GM18507 (cell line): ENCODE data around the gene NRP1.

Experiments used
- DNase-seq: peaks from one replicate; pipeline ENCODE4 v3.0.0; 2011; ENCODE audit warnings: low read depth; ENCODE audit not compliant: insufficient read length; ENCODE audit errors: extremely low spot score
- FAIRE-seq: peaks from 2 replicates; lab custom pipeline; 2011; peaks lifted over from hg19 to GRCh38; lab: Jason Lieb, UNC

Gene NRP1

DNA sequence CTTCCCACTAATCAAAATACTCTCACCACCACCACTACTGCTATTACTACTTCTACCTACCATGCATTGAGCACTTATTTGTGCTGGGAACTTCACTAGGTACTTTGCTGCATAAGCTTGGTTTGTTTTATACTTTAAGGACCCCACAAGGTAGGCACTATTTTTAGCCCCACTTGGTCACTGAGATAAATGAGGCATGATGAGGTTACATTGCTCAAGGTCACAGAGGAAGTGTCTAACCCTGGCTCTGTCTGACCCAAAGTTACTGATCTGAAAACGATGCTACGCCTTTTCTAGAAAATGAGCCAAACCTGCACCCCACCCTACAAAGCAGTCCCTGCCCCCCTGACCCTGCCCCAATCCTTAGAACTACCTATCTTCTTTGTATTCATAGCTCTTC, 35.6 kb downstream of the NRP1 start:
- FAIRE-seq (no peak), DNase-seq (no peak)

GRCh38 chr10:33298110-33298509, 36.4 kb downstream of the NRP1 start:
- no peak for FAIRE-seq

DNA sequence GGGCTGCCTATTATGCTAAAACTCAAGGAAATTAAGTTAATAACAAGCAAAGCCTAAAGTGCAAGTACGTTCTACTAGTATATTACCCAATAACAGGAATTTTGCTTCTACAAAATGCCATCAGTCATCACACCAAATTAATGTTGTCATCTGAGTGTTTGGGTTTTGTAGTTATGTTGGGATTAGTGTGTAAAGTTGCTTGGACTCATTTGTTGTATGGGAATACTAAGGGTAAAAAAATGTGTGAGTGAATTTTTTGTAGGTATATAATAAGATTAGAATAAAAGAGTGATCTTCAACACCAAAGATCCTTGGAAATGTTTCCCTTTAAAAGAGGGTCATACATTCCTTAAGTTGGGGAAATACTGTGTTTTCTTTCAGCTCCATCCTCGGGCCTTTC, 38.6 kb downstream of the NRP1 start:
- DNase-seq (no peak), FAIRE-seq (no peak)

More at GRCh38 chr10:33298110-33298509, 36.4 kb downstream of the NRP1 start:
- no peak for DNase-seq

GRCh38 chr10:33293531-33294170, 40.8 kb downstream of the NRP1 start:
- FAIRE-seq (no peak), DNase-seq (no peak)

- FAIRE-seq: no peak
- no peak for DNase-seq
Measured at GRCh38 chr10:33293076-33293475, 41.4 kb downstream of the NRP1 start.

GRCh38 chr10:33291053-33291592, 43.3 kb downstream of the NRP1 start:
- DNase-seq: no peak
- no peak for FAIRE-seq

GRCh38 chr10:33290321-33291052, 44.0 kb downstream of the NRP1 start:
- FAIRE-seq (no peak), DNase-seq (no peak)

- FAIRE-seq: no peak
- no peak for DNase-seq
Measured at GRCh38 chr10:33289776-33290175, 44.7 kb downstream of the NRP1 start.

DNA sequence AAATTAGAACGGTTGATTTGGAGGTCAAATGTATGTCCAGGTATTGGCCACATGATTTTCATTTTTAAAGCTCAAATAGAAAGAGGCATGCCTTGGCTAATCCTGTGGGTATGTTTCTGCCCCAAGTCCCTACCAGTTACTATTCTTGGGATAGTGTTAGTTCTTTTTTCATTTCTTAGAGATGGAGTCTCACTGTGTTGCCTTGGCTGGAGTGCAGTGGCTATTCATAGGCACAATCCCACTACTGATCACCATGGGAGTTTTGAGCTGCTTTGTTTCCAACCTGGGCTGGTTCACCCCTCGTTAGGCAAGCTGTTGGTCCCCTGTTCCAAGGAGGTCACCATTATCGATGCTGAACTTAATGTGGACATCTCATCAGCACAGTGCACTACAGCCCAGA, 46.3 kb downstream of the NRP1 start:
- DNase-seq (no peak), FAIRE-seq (no peak)

DNA sequence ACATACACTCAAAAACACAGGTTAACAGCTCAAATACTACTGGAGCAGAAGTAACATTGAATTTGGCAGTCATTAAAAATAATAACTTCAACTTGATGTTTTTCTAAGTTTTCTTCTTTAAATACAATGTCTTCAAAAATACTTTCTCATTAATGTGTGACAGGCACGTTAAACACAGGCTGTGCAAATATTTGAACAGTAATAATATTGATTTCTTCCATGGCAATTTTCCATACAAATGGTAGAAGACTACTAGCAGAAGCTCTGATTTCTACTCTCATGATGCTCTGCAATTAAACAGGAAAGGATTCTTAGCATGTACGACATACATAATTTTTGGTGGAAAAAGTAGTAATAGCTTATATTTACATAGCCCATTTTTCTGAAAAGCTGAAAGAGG, 47.4 kb downstream of the NRP1 start:
- DNase-seq: no peak
- no peak for FAIRE-seq

DNA sequence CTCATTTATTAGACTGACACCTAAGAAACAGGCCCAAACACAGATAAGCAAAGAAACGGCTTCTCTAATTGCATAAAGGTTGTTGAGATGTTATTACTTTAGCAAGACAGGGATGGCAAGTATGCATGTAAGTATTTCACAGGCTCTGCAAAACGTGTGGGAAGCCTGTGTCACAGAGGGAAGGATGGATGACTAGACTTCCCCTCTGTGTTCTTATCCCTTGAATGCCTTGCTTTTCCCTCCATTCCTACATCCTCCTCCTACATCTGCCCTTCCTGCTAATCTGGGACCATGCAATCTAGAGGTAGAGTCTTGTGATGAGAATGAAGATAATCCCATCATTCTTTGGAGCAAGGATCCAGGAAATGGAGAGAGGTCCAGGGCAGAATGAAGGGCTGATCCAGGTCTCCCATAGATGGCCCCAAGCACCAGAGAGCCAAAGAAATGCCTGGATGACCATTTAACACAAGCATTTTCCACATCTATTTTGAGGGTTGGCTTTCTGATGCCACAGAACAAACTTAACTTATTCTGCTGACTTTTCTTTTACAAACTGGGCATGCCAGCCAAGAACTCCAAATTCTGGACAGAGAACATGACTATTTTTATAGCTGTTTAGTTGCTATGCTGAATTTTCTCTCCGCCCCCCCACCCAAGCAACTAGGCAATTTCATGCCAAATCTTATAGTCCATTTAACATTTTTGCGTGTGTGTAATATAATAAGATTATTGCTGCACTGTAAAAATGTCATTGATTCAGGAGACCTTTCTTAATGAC, 48.1 kb downstream of the NRP1 start:
- no peak for DNase-seq
- no peak for FAIRE-seq

DNA sequence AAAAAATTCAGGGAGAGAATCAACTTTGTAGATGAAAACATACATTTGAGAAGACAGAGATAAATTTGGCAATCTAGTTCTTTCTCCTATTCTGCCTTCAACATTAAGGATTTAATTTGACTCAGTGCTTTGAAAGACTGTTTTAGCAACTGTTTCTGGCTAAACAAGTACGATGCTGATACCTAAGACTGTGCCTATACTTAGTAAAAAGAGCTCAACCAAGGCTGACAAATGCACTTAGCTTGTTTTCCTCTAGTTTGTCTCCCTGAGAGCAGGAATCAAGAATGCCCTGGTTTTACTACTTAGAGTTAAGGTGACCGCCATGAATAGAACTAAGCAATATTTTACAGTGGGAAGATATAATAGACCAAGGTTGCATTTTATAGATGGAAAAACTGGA, 49.5 kb downstream of the NRP1 start:
- DNase-seq (no peak), FAIRE-seq (no peak)

DNA sequence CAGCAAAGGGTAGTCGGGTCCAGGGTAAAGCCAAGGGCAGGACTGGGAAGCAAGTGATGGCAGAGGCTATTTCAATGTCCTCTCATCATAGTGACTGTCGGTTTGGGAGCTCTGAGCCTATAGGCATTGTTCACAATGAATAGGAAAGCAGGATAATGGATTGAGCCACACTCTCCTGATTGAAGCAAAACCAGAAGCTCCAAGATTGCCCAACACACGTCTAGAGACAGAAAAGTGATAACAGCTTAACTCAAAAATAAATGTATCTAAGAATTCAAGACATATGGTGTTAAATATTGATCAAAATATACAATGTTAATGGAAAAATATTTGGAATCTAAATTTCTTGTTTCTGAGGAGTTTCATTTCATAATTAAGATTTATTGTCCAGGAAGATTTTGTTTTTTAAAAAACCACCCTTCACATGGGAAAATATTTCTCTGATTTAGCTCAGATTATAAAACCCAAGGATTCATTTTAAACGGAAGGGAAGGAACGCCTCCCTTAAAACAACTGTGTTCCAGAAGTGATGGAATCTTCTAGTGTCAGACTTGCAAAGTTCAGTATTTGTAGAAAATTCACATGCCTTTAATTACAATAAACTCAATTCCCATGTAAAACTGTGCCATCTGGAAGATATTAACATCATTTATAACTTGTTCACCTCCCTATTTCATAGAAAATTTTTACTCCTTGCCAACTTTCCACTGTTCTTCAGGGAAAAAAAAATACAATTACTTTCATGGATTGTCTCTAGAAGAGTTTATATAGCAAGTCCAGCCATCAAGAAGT, 54.5 kb downstream of the NRP1 start:
- no peak for FAIRE-seq

GRCh38 chr10:33279276-33279675, 55.2 kb downstream of the NRP1 start:
- no peak for DNase-seq
- no peak for FAIRE-seq

More for the DNA sequence above, 54.5 kb downstream of the NRP1 start:
- DNase-seq: no peak

DNA sequence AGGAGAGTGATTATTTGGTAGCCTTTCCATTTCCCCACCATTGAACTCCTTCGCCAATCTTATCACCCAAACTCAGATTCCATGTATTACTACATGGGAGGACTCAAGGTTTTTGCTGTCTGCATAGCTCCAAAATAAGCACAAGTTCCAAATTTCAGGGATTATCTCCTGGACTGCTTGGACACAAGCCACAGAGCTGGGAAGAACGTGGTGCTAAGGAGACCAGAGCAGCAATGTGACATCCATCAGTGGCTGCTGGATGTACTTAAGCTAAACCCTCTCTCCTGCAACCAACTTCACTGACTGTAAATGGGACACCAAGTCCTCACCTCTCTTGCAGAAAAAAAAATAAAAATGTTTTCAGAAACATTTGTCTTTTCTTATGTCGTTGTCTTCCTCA, 56.3 kb downstream of the NRP1 start:
- DNase-seq (no peak), FAIRE-seq (no peak)

GRCh38 chr10:33277135-33277536, 57.3 kb downstream of the NRP1 start:
- FAIRE-seq (no peak), DNase-seq (no peak)

DNA sequence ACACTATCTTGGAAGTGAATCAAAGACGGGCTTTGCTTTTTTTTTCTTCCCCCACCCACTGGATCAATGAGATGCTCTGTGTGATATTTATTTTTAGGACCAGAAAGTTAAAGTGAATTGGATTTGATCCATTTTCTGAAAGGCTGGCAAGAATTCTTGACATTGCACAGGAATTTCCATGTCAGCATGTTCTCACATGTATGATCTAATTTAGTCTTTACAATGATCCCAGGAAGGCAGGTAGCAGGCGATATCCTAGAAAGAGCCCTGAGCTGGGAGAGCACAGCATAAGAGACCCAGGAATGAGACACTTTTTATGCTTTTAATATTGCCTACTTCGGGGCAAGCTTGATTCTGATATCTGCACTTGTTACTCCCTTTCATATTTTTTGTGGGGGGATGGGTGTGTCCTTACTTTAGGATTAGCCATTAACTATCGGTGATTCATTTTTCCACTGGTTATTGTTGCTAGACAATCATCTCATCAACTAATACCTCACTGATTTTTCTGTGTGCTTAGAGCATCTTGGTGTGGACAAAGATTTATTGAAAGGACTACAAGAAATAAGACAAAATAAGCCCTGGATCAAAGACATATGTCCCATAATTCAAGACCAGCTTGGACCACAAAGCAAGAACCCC, 58.1 kb downstream of the NRP1 start:
- FAIRE-seq (no peak), DNase-seq (no peak)

DNA sequence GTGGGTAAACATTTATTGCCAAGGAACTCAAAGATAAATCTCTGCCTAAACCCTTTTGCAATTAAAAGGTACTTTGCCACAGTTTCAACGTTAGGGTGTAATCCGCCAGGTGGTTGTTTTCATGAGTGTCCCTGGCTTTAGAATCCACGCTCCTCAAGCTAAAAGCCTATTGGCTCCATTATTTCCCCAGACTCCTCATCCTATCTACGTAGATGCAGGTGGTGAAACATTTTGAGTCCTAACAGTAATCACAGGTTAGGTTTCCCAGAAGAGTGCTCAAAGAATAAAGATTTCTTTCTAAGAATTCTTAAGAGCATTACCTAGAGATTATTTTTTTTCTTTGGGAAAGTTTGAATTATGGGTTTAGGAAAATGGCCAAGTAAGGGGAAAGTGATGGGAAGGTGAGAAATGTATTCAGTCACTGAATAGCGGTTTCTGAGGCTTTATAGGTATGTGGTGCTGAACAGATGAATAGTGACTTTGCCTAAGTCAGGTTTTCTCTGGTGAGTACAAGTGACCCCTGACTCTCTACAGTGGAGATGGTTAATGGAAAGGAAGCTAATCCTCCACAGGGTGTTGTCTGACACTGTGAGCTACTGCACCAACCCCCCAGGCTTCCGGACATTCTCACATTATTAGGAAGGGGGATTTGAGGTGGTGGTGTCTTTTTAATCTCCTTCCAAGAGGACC, 60.2 kb downstream of the NRP1 start:
- no peak for FAIRE-seq
- no peak for DNase-seq
